ENCODE measurements around the gene SRPK2. TPM values are rescaled to one million over a fixed set of nuclear protein-coding genes. Genes with fewer than 3 reads are reported as not detected.

SRPK2 gene
- total RNA-seq, 1 donor from 2014 or later, result 54.1 TPM

DNA sequence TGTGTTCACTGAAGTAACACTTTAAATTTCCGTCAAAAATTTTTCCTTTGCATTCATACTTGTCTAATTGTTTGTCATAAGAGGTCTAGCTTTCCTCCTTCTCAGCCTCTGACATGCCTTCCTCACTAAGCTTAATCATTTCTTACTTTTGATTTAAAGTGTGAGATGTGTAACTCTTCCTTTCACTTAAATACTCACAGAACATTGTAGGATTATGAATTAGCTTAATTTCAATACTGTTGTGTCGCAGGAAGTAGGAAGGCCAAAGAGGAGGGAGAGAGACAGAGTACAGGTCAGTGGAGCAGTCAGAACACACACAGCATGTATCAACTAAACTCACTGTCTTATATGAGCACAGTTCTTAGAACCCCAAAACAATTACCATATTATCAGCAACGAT is 99.0 kb downstream of the SRPK2 start:
- Histone ChIP-seq H3K4me2 (no peak overlapping the region), H4K20me1 (ENCODE audit: low read depth) (peaks cover 13% of the 10 kb centered on the region), H3F3A (ENCODE audit: low read depth) (no peaks in the 10 kb centered on the region), H3K27ac (no peak overlapping the region), H3K27me3 (no peaks in the 10 kb centered on the region), H2AFZ (replicated peaks) (no peak overlapping the region), H3K9ac (no peak overlapping the region), H3K4me1 (peaks cover 17% of the 10 kb centered on the region), H3K9me3 (ENCODE audit: low read depth) (no peaks in the 10 kb centered on the region), H3K79me2 (ENCODE audit: low read depth) (peaks cover 63% of the 10 kb centered on the region), H3K4me3 (no peak overlapping the region), H3K36me3 (no peaks in the 10 kb centered on the region)
- Mint-ChIP-seq H3K4me3 (no peak overlapping the region), H3K27me3 (ENCODE audit: insufficient read depth, low read depth) (no peaks in the 10 kb centered on the region), H3K9me3 (peaks cover 3% of the 10 kb centered on the region), H3K36me3 (peaks cover 7% of the 10 kb centered on the region), H3K27ac (peak overlapping the region; percentile 48), H3K4me1 (peaks cover 11% of the 10 kb centered on the region)
- no peak for TF ChIP-seq EZH2 (IDR thresholded peaks at IDR 0.05)
- TF ChIP-seq, protein P1, sequence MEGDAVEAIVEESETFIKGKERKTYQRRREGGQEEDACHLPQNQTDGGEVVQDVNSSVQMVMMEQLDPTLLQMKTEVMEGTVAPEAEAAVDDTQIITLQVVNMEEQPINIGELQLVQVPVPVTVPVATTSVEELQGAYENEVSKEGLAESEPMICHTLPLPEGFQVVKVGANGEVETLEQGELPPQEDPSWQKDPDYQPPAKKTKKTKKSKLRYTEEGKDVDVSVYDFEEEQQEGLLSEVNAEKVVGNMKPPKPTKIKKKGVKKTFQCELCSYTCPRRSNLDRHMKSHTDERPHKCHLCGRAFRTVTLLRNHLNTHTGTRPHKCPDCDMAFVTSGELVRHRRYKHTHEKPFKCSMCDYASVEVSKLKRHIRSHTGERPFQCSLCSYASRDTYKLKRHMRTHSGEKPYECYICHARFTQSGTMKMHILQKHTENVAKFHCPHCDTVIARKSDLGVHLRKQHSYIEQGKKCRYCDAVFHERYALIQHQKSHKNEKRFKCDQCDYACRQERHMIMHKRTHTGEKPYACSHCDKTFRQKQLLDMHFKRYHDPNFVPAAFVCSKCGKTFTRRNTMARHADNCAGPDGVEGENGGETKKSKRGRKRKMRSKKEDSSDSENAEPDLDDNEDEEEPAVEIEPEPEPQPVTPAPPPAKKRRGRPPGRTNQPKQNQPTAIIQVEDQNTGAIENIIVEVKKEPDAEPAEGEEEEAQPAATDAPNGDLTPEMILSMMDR (IDR thresholded peaks at IDR 0.05), result no peak
- no peak for TF ChIP-seq EZH2phosphoT487 (IDR thresholded peaks at IDR 0.05)
- DNase-seq (ENCODE audit: low spot score), result no peak

DNA sequence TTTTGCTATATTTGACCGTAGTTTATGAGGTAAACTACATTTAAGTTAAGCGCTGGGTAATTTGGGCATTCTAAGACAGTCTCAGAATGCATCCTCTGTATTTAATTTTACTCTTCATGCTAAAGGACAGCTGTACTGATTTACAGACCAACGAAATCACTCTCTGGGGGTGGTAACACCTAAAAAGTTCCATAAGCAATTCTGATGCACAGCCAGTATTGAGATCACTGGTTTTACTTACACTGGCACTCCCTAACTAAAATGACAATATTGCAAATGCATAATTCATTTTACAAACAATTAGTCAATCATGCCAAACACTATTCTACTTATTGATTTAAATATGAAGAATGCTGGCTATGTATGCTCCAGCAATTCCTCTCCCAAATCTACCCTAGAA is 102.3 kb downstream of the SRPK2 start:
- no peaks in the 10 kb centered on the region for H3K27me3 Mint-ChIP-seq (ENCODE audit: insufficient read depth, low read depth)
- peaks cover 62% of the 10 kb centered on the region for H3K79me2 ChIP-seq (ENCODE audit: low read depth)
- peaks cover 8% of the 10 kb centered on the region for H3K4me1 Mint-ChIP-seq
- H2AFZ ChIP-seq (replicated peaks), result no peak overlapping the region
- no peak for DNase-seq (ENCODE audit: low spot score)
- peaks cover 4% of the 10 kb centered on the region for H3K36me3 Mint-ChIP-seq
- H3K4me3 Mint-ChIP-seq, result no peak overlapping the region
- H3K9me3 Mint-ChIP-seq, result peaks cover 3% of the 10 kb centered on the region
- H3K9me3 ChIP-seq (ENCODE audit: low read depth), result no peaks in the 10 kb centered on the region
- no peak overlapping the region for H3K4me3 ChIP-seq
- H3K9ac ChIP-seq, result no peak overlapping the region
- no peaks in the 10 kb centered on the region for H3K27me3 ChIP-seq
- no peak overlapping the region for H3K4me2 ChIP-seq
- H3K27ac Mint-ChIP-seq, result no peak overlapping the region
- no peaks in the 10 kb centered on the region for H3K36me3 ChIP-seq
- peaks cover 24% of the 10 kb centered on the region for H4K20me1 ChIP-seq (ENCODE audit: low read depth)
- TF ChIP-seq EZH2phosphoT487 (IDR thresholded peaks at IDR 0.05), result no peak
- TF ChIP-seq EZH2 (IDR thresholded peaks at IDR 0.05), result no peak
- TF ChIP-seq, protein P1 (IDR thresholded peaks at IDR 0.05), result no peak
- peaks cover 6% of the 10 kb centered on the region for H3K4me1 ChIP-seq
- no peak overlapping the region for H3K27ac ChIP-seq
- no peaks in the 10 kb centered on the region for H3F3A ChIP-seq (ENCODE audit: low read depth)

DNA sequence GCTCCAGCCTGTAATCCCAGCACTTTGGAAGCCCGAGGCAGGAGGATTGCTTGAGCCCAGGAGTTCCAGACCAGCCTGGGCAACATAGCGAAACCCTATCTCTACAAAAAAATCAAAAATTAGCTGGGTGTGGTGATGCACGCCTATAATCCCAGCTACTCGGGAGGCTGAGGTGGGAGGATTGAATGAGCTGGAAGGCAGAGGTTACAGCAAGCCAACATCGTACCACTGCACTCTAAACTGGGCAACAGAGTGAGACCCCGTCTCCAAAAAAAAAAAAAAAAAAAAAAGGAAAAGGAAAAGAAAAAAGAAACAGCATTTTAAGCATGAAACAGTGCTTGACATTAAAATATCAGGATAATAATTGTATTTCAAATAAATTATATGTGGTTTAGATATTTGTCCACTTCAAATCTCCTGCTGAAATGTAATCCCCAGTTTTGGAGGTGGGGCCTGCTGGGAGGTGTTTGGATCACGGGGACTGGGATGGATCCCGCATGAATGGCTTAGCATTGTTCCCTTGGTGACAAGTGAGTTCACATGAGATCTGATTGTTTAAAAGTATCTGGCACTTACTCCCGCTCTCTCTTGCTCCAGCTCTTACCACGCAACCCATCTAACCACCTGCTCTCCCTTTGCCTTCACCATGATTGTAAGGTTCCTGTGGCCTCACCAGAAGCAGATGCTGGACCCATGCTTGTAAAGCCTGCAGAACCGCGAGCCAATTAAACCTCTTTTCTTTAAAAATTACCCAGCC is 103.4 kb downstream of the SRPK2 start:
- Histone ChIP-seq H3K79me2 (ENCODE audit: low read depth) (peaks cover 71% of the 10 kb centered on the region), H3K4me1 (peaks cover 6% of the 10 kb centered on the region), H3K4me3 (no peak overlapping the region), H3K9ac (no peak overlapping the region), H3K4me2 (no peak overlapping the region), H3K36me3 (no peaks in the 10 kb centered on the region), H3K27me3 (no peaks in the 10 kb centered on the region), H3F3A (ENCODE audit: low read depth) (no peaks in the 10 kb centered on the region), H2AFZ (replicated peaks) (no peak overlapping the region), H4K20me1 (ENCODE audit: low read depth) (peaks cover 26% of the 10 kb centered on the region), H3K9me3 (ENCODE audit: low read depth) (no peaks in the 10 kb centered on the region), H3K27ac (no peak overlapping the region)
- Mint-ChIP-seq H3K27me3 (ENCODE audit: insufficient read depth, low read depth) (no peaks in the 10 kb centered on the region), H3K36me3 (peaks cover 4% of the 10 kb centered on the region), H3K9me3 (peaks cover 3% of the 10 kb centered on the region), H3K27ac (peak overlapping the region; percentile 54), H3K4me1 (peaks cover 8% of the 10 kb centered on the region), H3K4me3 (no peak overlapping the region)
- peak; percentile 23 for DNase-seq (ENCODE audit: low spot score)
- TF ChIP-seq EZH2phosphoT487 (IDR thresholded peaks at IDR 0.05) (no peak), EZH2 (IDR thresholded peaks at IDR 0.05) (no peak)
- TF ChIP-seq, protein P1 (IDR thresholded peaks at IDR 0.05), result no peak

All from neural progenitor cell (in vitro differentiated cells).